HS-27A (cell line): Measurements from ENCODE around the gene DPP4.

Experiments used
- DNase-seq: peaks from one replicate; pipeline ENCODE4 v3.0.0-alpha.2; 2012; ENCODE audit warnings: low read depth, missing footprints

DPP4 gene

GRCh38 chr2:162073888-162074631 is at the start of gene DPP4:
Gene DPP4 (minus strand): TSS chr2:162074215. CDS start chr2:162073981, 234 bp downstream.
- DNase-seq = no peak

DNA sequence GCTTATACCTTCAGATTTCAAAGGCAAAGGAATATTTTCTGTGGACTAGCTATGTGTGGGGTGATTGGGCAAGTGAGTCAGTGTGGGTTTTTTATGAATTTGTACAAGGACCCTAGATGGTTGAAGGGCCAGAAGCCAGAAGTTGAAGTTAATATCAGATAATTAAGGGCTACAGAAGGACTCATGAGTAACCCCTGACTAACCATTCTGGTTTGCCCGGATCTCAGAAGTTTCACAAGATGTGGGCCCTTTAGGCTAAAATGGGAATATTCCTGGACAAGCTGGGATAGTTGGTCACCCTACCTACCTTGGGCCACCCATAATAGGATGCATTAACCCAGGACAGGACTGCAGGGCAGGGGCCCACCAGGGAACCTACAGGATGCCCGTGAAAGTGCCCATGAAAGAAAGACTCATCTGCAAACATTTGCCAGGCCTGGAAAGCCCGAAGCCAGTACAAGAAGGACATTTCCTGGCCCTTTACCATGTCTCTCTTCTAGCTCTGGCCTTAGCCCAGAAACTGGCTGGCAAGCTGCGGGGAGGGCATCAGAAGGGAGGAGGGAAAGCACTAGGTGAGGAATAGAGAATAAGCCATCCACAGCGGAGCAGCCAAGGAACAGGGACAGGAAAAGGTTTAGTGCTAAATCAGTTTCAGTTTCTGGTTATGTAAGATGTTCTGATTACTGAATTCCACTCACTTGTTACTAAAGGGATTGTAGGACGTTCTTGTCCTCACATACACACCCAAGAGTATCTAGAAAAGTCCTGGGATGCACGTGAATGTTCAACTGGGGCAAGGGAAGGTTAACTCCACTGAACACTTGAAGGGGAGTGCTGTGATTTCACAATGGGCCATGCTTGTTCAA is 44.4 kb upstream of the DPP4 start:
- no peak for DNase-seq

- DNase-seq = no peak
These were observed 42.3 kb upstream of the DPP4 start for GRCh38 chr2:162116352-162116751.

DNA sequence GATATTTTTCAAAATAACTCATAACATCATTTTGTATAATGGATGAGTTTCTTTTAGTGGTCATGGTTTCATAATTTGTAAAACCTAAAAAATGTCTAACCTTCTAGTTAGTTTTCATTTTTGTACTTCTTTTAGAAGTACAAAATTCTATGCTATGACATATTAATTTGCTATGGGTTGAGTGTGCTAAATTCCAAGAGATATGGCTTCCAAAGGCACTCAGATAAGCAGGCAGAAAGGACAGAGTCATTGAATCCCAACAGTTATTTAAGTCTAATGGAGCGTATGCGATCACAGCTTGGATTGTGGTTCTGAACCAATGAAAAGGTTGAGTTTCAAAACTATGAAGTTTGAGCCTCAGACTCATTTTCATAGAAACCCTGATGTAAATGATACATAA is 41.1 kb upstream of the DPP4 start:
- DNase-seq = no peak

GRCh38 chr2:162114271-162114670 is 40.3 kb upstream of the DPP4 start:
- no peak for DNase-seq

DNA sequence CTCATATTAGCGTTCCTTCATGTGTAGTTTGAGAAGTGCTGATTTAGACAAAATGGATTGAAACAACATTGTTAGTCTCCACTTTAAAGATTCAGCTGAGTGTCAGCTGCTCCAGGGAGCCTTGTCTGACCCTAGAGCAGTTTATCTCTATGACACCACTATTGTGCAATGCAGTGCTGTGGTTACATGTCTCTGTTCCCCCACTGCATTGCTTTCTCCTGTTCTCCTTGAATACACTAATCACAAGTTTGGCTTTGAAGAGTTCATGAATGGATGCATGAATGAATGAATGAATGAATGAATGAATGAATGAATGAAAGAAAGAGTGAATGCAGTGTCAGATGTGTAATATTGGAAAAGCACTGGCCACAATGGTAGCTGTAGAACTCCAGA is 39.8 kb upstream of the DPP4 start:
- DNase-seq = no peak

- no peak for DNase-seq
These were observed 39.2 kb upstream of the DPP4 start for GRCh38 chr2:162113088-162113775.

- no peak for DNase-seq
These were observed 38.2 kb upstream of the DPP4 start for GRCh38 chr2:162111958-162112850.

DNA sequence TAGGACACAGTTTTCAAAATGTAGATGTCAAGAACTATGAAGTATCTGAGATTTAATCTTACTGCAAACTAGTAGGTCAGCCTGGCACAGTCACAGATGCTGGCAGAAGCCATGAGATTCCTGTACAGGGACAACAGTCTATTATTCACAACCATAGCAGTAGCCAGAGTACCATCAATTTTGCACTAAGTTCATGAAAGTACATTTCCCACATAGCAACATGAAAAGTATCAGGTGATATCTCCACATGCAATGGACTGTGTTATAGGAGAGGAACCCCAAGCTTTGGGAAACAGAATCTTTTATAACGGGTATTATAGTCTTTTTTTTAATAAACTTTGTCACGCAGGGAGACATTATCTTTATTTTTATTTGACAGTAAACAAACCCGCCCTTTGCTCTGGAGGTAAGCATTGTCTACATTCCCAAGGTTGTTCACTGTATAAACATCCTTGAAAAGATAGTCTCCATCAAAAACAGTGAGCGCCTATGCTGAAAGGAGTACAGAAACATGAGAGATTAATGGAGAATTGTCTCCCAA is 33.4 kb upstream of the DPP4 start:
- no peak for DNase-seq

DNA sequence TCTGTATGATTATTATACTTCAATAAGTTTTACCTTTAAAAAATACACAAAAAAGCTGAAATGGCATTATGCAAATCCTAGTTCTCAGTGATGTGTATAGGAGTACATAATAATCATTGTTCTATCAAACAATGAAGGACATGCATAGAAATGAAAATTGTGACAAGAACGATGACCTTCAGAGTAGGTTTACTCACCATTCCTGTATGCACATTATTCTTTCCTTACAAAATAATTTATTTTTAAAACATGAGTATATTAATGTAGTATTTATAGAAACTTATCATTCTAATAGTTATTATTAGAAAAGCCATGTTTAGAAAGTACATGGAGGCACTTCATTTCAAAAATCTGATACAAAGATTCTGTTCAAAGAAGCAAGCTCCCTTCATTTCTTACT is 32.7 kb upstream of the DPP4 start:
- no peak for DNase-seq

- DNase-seq = no peak
These were observed 32.1 kb upstream of the DPP4 start for GRCh38 chr2:162106146-162106551.

DNA sequence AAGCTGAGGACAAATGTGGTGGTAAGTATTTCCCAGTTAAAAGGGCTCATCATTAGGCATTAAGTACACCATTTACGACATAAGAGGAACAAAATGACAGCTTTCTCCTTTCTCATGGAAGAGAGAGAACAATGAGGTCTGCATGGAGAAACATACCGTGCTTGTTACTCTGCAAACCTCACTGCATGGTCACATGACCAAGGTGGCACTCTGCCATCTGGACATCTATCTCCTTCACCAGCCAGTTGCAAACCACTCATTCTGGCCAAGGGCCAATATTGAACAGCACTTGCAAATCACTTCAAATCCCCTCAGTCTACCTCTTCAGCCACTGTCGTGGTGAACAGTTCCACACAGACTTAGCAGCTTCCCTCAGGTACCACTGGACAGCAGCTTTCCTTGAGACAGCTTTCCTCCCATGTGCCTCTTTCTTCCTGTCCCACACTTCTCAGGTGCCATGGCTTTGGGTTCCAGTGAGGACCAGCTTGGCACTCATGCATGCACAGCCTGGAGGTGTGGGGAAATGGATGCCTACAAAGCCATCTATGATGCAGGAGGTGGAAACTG is 29.5 kb upstream of the DPP4 start:
- no peak for DNase-seq

- no peak for DNase-seq
These were observed 26.6 kb upstream of the DPP4 start for GRCh38 chr2:162100579-162100978.

- no peak for DNase-seq
These were observed 25.8 kb upstream of the DPP4 start for GRCh38 chr2:162099836-162100235.

DNA sequence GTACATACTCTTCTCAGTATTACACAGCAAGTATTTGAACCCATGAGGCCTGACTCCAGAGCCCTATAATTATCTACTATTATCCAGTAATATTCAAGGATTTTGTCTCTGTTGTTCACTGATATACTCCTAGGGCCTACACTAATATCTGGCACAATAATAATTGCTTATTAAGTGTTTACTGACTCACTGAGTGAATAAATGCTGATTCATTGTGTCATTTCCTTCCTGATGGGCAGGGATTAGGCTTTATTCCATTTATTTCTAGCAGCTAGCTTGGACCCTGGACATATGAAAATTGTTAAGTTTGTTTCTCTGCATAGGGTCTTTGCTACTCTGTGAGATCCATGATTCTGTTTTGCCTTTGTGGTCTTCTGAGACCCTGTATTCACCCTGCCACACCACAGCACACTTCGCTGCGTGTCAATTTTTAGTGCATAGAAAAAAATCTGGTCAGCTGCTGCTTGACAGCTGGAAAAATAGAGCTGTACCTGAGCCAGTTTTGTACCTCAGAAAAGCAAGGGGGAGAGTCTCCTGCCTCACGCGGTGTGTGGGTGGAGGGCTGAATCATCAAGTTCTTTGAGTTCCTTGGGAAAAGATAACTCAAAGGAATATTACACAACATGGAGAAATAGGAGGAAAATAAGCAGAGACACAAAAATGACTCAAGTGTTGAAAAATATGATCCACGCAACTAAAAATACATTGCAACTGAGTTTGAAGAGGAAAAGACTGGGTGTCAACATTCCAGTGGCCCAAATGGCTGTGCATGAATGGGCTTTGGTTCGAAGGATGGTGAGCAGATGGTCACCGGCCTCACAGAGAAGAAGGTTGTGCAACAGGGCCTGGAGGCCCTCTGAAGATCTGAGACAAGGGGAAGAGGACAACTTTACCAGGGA is 18.9 kb upstream of the DPP4 start:
- DNase-seq = no peak

DNA sequence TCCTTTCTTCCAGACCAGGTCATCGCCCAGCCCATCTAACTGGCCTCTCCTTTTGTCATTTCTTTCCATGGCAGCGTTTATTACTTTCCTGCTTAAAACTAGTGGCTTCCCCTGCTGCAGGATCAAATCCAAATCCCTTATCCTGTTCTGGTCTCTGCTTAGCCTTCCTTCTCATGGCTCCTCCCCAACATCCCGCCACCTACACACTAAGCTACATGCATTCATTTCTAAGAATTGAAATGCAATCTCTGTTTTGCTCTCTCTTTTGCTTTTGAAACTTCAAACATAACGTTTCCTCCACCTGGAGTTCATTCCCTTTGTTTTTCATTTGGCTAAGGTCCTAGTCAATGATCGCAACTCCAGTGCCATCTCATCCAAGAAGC is 18.0 kb upstream of the DPP4 start:
- DNase-seq = no peak

DNA sequence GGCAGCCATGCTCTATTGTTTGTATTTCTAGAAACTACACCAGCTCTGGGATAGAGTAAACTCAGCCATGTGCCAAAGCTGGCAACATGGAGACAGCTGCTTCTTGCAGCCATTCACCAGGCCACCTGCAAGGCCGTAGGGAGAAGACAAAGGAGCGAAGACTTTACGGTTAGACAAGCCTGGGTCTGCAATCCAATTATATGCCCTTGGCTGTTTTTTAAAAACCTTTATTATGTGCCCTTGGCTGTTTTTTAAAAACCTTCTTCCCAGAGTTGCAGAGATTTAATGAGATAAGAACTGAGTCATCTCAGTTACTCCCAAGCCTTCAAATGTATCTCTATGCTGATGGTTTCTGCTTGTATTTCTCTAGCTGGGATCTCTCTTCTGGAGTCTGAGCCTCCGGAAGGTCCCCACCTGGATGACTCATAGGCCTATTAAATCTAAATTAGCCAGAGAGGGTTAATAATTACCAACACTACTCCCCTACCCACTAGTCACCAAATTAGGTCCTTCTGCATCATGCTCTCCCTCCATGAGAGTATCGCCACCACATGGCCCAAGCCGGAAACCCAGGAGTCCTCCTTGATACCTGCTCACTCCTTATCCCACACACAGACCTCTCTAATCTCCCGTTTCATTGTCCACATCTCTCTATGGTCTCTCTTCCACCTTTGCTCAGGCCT is 17.5 kb upstream of the DPP4 start:
- no peak for DNase-seq

GRCh38 chr2:162090109-162090508 is 16.1 kb upstream of the DPP4 start:
- no peak for DNase-seq

DNA sequence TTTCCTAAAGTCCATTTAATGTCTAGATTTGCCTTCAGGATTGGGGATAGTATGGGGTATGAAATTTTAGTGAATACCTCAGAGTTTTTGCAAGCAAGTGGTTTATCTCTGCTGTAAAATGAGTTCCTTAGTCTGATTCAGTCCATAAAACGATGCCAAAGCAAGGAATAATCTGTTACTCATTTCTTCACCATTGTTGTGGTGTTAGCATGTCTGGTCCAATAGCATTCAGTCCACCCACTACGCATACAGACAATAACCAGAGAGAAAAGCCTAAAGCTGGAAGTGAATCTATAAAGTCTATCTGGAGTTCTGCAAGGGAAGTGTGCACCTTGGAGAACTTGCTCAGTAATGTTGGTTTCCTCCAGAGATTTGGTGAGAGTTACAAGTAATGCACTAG is 12.9 kb upstream of the DPP4 start:
- DNase-seq = no peak
